ENCODE results near the gene CCT3.

DNA sequence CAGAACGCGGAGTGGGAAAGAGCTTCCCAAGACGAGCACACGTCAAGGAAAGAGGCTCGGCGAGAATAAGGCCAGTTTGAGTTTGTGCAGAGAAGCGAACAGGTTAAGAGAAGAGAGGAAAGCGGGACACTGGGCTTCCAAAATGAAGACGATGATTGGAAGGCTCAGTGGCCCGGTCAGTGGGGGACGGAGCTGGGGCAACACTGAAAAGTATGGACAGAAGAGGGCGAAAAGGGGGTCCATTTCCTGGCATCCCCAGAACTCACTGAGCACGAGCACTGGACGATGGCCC is 258 bp downstream of the CCT3 start:
- TF ChIP-seq, protein P1, sequence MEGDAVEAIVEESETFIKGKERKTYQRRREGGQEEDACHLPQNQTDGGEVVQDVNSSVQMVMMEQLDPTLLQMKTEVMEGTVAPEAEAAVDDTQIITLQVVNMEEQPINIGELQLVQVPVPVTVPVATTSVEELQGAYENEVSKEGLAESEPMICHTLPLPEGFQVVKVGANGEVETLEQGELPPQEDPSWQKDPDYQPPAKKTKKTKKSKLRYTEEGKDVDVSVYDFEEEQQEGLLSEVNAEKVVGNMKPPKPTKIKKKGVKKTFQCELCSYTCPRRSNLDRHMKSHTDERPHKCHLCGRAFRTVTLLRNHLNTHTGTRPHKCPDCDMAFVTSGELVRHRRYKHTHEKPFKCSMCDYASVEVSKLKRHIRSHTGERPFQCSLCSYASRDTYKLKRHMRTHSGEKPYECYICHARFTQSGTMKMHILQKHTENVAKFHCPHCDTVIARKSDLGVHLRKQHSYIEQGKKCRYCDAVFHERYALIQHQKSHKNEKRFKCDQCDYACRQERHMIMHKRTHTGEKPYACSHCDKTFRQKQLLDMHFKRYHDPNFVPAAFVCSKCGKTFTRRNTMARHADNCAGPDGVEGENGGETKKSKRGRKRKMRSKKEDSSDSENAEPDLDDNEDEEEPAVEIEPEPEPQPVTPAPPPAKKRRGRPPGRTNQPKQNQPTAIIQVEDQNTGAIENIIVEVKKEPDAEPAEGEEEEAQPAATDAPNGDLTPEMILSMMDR (IDR thresholded peaks at IDR 0.05) = no peak
- no peak for TF ChIP-seq POLR2A (IDR thresholded peaks at IDR 0.05)

Data from esophagus squamous epithelium (tissue), 4 donors.